ENCODE measurements around the gene FREM1. TPM values are rescaled to one million over a fixed set of nuclear protein-coding genes. Genes with fewer than 3 reads are reported as not detected.

Gene FREM1
- total RNA-seq, 1 donor from 2014 or later = 2.2 TPM

- no peak overlapping the region for H3K27ac Mint-ChIP-seq (ENCODE audit: unreplicated experiment)
- no peaks in the 10 kb centered on the region for H3K36me3 Mint-ChIP-seq (ENCODE audit: unreplicated experiment)
- TF ChIP-seq, protein P1, sequence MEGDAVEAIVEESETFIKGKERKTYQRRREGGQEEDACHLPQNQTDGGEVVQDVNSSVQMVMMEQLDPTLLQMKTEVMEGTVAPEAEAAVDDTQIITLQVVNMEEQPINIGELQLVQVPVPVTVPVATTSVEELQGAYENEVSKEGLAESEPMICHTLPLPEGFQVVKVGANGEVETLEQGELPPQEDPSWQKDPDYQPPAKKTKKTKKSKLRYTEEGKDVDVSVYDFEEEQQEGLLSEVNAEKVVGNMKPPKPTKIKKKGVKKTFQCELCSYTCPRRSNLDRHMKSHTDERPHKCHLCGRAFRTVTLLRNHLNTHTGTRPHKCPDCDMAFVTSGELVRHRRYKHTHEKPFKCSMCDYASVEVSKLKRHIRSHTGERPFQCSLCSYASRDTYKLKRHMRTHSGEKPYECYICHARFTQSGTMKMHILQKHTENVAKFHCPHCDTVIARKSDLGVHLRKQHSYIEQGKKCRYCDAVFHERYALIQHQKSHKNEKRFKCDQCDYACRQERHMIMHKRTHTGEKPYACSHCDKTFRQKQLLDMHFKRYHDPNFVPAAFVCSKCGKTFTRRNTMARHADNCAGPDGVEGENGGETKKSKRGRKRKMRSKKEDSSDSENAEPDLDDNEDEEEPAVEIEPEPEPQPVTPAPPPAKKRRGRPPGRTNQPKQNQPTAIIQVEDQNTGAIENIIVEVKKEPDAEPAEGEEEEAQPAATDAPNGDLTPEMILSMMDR (IDR thresholded peaks at IDR 0.05) = no peak
- peaks cover 48% of the 10 kb centered on the region for H3K27me3 Mint-ChIP-seq (ENCODE audit: unreplicated experiment)
- H3K4me3 Mint-ChIP-seq (ENCODE audit: unreplicated experiment) = no peak overlapping the region
- no peaks in the 10 kb centered on the region for H3K9me3 Mint-ChIP-seq (ENCODE audit: unreplicated experiment)
- DNase-seq (ENCODE audit: extremely low spot score, unreplicated experiment) = no peak
- H3K4me1 Mint-ChIP-seq (ENCODE audit: unreplicated experiment) = peaks cover 3% of the 10 kb centered on the region
Measured at GRCh38 chr9:14719231-14719923, 190.9 kb downstream of the FREM1 start.

DNA sequence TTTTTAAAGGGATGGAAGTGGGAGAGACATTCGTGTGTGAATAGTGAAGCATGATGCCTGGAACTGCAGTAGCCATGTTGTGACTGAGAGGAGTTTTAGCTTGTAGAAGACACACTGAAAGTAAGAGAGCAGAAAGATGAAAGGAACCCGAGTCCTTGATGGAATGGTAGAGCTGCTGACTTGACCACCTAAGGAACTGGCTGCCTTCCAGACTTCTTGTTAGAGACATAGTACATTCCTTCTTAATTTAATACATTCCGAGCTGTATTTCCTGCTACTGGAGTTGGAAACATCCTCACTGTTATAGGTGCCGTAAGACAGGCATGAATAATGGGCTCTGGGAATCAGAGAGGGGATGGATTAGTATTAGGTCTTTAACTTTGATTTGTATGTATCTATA is 195.1 kb downstream of the FREM1 start:
- peaks cover 4% of the 10 kb centered on the region for H3K9me3 Mint-ChIP-seq (ENCODE audit: unreplicated experiment)
- H3K36me3 Mint-ChIP-seq (ENCODE audit: unreplicated experiment) = no peaks in the 10 kb centered on the region
- no peak overlapping the region for H3K27ac Mint-ChIP-seq (ENCODE audit: unreplicated experiment)
- no peak for DNase-seq (ENCODE audit: extremely low spot score, unreplicated experiment)
- peaks cover 4% of the 10 kb centered on the region for H3K4me1 Mint-ChIP-seq (ENCODE audit: unreplicated experiment)
- TF ChIP-seq, protein P1 (IDR thresholded peaks at IDR 0.05) = no peak
- H3K4me3 Mint-ChIP-seq (ENCODE audit: unreplicated experiment) = no peak overlapping the region
- peaks cover 28% of the 10 kb centered on the region for H3K27me3 Mint-ChIP-seq (ENCODE audit: unreplicated experiment)

DNA sequence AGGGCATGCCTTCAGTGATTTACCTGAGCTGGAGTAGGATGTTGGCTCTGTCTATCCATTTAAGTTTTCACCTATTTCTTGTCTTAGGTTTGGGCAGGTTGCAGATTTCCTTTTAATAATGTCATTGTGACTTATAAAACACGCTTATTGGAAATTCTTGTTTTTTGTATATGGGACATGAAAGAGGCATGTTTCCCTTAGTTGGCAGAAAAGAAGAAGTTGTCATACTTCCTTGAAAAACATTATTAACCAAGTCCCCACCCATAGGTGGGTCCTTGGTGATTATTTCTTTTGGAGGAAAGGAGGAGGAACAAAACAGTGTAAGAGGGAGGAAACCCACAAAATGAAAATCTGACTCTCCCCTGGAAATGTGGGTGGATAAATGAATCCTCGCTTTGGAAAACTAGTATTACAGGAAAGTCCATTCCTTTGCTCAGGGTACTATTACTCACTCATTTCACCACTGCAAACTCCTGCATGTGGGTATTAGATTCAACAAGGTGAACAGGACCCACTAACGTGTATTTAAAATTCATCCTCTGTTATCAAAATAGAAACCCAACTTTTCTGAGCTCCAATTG is 197.0 kb downstream of the FREM1 start:
- H3K27ac Mint-ChIP-seq (ENCODE audit: unreplicated experiment) = no peak overlapping the region
- peaks cover 16% of the 10 kb centered on the region for H3K9me3 Mint-ChIP-seq (ENCODE audit: unreplicated experiment)
- no peaks in the 10 kb centered on the region for H3K36me3 Mint-ChIP-seq (ENCODE audit: unreplicated experiment)
- TF ChIP-seq, protein P1 (IDR thresholded peaks at IDR 0.05) = no peak
- DNase-seq (ENCODE audit: extremely low spot score, unreplicated experiment) = no peak
- no peak overlapping the region for H3K4me3 Mint-ChIP-seq (ENCODE audit: unreplicated experiment)
- peaks cover 17% of the 10 kb centered on the region for H3K27me3 Mint-ChIP-seq (ENCODE audit: unreplicated experiment)
- peaks cover 4% of the 10 kb centered on the region for H3K4me1 Mint-ChIP-seq (ENCODE audit: unreplicated experiment)

DNA sequence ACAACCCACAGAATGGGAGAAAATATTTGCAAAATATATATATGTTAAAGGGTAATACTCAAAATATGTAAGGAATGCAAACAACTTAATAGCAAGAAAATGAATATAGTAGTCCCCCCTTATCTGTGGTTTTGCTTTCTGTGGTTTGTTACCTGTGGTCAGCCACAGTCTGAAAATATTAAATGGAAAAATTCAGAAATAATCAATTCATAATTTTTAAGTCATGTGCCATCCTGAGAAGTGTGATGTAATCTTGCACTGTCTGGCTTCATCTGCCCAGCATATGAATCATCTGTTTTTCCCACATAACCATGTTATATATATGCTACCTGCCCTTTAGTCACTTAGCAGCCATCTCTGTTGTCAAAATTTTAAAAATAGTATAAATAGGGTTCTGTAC is 199.4 kb downstream of the FREM1 start:
- Mint-ChIP-seq H3K36me3 (ENCODE audit: unreplicated experiment) (no peaks in the 10 kb centered on the region), H3K27me3 (ENCODE audit: unreplicated experiment) (peaks cover 5% of the 10 kb centered on the region), H3K9me3 (ENCODE audit: unreplicated experiment) (peaks cover 33% of the 10 kb centered on the region), H3K27ac (ENCODE audit: unreplicated experiment) (no peak overlapping the region), H3K4me1 (ENCODE audit: unreplicated experiment) (peaks cover 4% of the 10 kb centered on the region), H3K4me3 (ENCODE audit: unreplicated experiment) (no peak overlapping the region)
- no peak for DNase-seq (ENCODE audit: extremely low spot score, unreplicated experiment)
- TF ChIP-seq, protein P1 (IDR thresholded peaks at IDR 0.05) = no peak

DNA sequence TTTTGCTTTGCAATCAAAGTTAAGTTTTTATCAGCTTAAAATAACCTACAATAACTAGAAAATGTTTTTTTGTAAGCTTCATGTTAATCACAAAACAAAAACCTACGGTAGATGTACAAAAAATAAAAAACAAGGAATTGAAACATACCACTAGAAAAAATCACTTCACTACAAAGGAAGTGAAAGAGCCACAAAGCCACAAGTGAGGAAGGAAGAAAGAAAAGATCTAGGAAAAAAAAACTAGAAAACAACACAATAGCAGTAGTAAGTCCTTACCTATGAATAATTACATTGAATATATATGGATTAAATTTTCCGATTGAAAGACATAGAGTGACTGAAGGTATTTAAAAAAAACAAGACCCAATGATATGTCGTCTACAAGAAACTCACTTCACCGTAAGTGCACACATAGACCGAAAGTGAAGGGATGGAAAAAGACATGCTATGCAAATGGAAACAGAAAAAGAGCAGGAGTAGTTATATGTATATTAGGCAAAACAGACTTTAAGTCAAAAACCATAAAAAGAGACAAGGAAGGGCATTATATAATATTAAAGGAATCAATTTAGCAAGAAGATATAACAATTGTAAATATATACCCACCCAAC is 203.6 kb downstream of the FREM1 start:
- TF ChIP-seq, protein P1 (IDR thresholded peaks at IDR 0.05) = no peak
- no peak overlapping the region for H3K27ac Mint-ChIP-seq (ENCODE audit: unreplicated experiment)

More for the DNA sequence above, 203.6 kb downstream of the FREM1 start:
- no peak for DNase-seq (ENCODE audit: extremely low spot score, unreplicated experiment)
- Mint-ChIP-seq H3K9me3 (ENCODE audit: unreplicated experiment) (peaks cover 47% of the 10 kb centered on the region), H3K4me1 (ENCODE audit: unreplicated experiment) (peaks cover 3% of the 10 kb centered on the region), H3K27me3 (ENCODE audit: unreplicated experiment) (peaks cover 5% of the 10 kb centered on the region), H3K4me3 (ENCODE audit: unreplicated experiment) (no peak overlapping the region), H3K36me3 (ENCODE audit: unreplicated experiment) (peaks cover 5% of the 10 kb centered on the region)
